D721Med (cell line): ENCODE results near the gene LTBP2.
A peak's percentile ranks its signal among the peaks of the same experiment; 100 is the strongest.

Experiments
- DNase-seq: peaks from one replicate; pipeline ENCODE4 v3.0.0; 2011; ENCODE audit warnings: low spot score; ENCODE audit not compliant: insufficient read length
- FAIRE-seq: peaks from 2 replicates; lab custom pipeline; 2011; peaks lifted over from hg19 to GRCh38; lab: Jason Lieb, UNC
- CTCF ChIP-seq: IDR thresholded peaks from 2 replicates; pipeline ENCODE4 v1.5.1; 2012; ENCODE audit warnings: mild to moderate bottlenecking, control low read depth; ENCODE audit not compliant: insufficient read depth; ENCODE audit errors: missing control alignments

The LTBP2 gene

GRCh38 chr14:74476607-74477006, 135.4 kb downstream of the LTBP2 start:
- DNase-seq (no peak), FAIRE-seq (no peak)
- no peak for TF ChIP-seq CTCF

- TF ChIP-seq CTCF = no peak
- DNase-seq (no peak), FAIRE-seq (no peak)
Measured at GRCh38 chr14:74476107-74476506, 135.9 kb downstream of the LTBP2 start.

- TF ChIP-seq CTCF = no peak
- peak; percentile 66 for FAIRE-seq
- DNase-seq = peak; percentile 49
Measured at GRCh38 chr14:74475678-74476077, 136.4 kb downstream of the LTBP2 start.

- no peak for DNase-seq
- TF ChIP-seq CTCF = no peak
- no peak for FAIRE-seq
Measured at GRCh38 chr14:74474376-74474775, 137.7 kb downstream of the LTBP2 start.

GRCh38 chr14:74472601-74473000, 139.4 kb downstream of the LTBP2 start:
- no peak for TF ChIP-seq CTCF
- FAIRE-seq (no peak), DNase-seq (no peak)

- FAIRE-seq (no peak), DNase-seq (no peak)
- no peak for TF ChIP-seq CTCF
Measured at GRCh38 chr14:74469548-74470518, 142.2 kb downstream of the LTBP2 start.

- DNase-seq (no peak), FAIRE-seq (no peak)
- no peak for TF ChIP-seq CTCF
Measured at GRCh38 chr14:74468513-74468912, 143.5 kb downstream of the LTBP2 start.
